ENCODE results near the gene PRR12. TPM values are rescaled to one million over a fixed set of nuclear protein-coding genes. Genes with fewer than 3 reads are reported as not detected.
"Not testable (repeated sequence)": the region's sequence is repeated elsewhere in the genome, so short reads cannot be mapped to it uniquely, and the experiment has no call there.

PRR12 gene
- total RNA-seq, 4 donors from 2014 or later = 12.2 to 54.7 (median 30.0) TPM

GRCh38 chr19:49615861-49616260, 24.9 kb downstream of the PRR12 start:
- intact Hi-C loops (cut with DNase I; ENCODE audit: low total_unique reads) (no loop called here), in situ Hi-C loops (cut with MboI; ENCODE audit: low pct_ligation_motif_present in 1 of 4, low pct_unique_long_range_greater_than_20kb in 1 of 4, low sequenced_read_pairs in 3 of 4) (no loop called here)
- 95 to 100% methylated on average over 3 to 23 of the region's 23 CpGs for WGBS, 2 donors (ENCODE audit: low coverage in 1 of 2)
- Histone ChIP-seq H3K36me3 (peaks cover 0 to 35% (median 16%) of the 10 kb centered on the region in 4 donors), H3K4me1 (no peaks in the 10 kb centered on the region), H3K4me3 (no peak overlapping the region), H3K27me3 (no peaks in the 10 kb centered on the region), H3K27ac (no peak overlapping the region), H3K9me3 (no peaks in the 10 kb centered on the region)
- no peak for TF ChIP-seq POLR2A (IDR thresholded peaks at IDR 0.05)
- TF ChIP-seq POLR2AphosphoS5 (IDR thresholded peaks at IDR 0.05) = no peak
- no peak for TF ChIP-seq EP300 (IDR thresholded peaks at IDR 0.05; ENCODE audit: low read depth)
- TF ChIP-seq, protein P1, sequence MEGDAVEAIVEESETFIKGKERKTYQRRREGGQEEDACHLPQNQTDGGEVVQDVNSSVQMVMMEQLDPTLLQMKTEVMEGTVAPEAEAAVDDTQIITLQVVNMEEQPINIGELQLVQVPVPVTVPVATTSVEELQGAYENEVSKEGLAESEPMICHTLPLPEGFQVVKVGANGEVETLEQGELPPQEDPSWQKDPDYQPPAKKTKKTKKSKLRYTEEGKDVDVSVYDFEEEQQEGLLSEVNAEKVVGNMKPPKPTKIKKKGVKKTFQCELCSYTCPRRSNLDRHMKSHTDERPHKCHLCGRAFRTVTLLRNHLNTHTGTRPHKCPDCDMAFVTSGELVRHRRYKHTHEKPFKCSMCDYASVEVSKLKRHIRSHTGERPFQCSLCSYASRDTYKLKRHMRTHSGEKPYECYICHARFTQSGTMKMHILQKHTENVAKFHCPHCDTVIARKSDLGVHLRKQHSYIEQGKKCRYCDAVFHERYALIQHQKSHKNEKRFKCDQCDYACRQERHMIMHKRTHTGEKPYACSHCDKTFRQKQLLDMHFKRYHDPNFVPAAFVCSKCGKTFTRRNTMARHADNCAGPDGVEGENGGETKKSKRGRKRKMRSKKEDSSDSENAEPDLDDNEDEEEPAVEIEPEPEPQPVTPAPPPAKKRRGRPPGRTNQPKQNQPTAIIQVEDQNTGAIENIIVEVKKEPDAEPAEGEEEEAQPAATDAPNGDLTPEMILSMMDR (IDR thresholded peaks at IDR 0.05) = no peak
- no peak for DNase-seq

DNA sequence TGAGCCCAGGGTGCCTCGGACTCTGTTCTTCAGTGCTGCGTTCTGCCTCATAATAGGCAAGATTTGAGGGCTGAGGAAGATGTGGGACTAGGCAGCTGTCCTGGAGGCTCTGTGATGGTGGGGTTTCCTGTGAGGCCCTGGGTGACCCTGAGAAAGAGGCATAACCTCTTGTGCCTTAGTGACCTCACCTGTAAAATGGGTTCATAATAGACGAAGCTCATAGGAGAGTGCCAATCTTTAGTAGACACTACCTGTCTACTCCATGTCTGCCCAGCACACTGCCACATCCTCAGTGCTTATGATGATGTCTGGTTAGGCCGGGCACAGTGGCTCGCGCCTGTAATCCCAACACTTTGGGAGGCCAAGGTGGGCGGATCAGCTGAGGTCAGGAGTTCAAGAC, 25.6 kb downstream of the PRR12 start:
- in situ Hi-C loops (cut with MboI; ENCODE audit: low pct_ligation_motif_present in 1 of 4, low pct_unique_long_range_greater_than_20kb in 1 of 4, low sequenced_read_pairs in 3 of 4) (no loop called here), intact Hi-C loops (cut with DNase I; ENCODE audit: low total_unique reads) (no loop called here)
- Histone ChIP-seq H3K27me3 (no peaks in the 10 kb centered on the region), H3K27ac (no peak overlapping the region), H3K36me3 (peaks cover 0 to 35% (median 16%) of the 10 kb centered on the region in 4 donors), H3K9me3 (no peaks in the 10 kb centered on the region), H3K4me3 (no peak overlapping the region), H3K4me1 (no peaks in the 10 kb centered on the region)
- DNase-seq = no peak
- TF ChIP-seq POLR2A (IDR thresholded peaks at IDR 0.05) (no peak), EP300 (IDR thresholded peaks at IDR 0.05; ENCODE audit: low read depth) (no peak), POLR2AphosphoS5 (IDR thresholded peaks at IDR 0.05) (no peak)
- TF ChIP-seq, protein P1 (IDR thresholded peaks at IDR 0.05) = no peak
- 97% methylated on average over 7 of the region's 7 CpGs; no CpG with 5 or more reads in 1 of the 2 donors for WGBS, 2 donors (ENCODE audit: low coverage in 1 of 2)

DNA sequence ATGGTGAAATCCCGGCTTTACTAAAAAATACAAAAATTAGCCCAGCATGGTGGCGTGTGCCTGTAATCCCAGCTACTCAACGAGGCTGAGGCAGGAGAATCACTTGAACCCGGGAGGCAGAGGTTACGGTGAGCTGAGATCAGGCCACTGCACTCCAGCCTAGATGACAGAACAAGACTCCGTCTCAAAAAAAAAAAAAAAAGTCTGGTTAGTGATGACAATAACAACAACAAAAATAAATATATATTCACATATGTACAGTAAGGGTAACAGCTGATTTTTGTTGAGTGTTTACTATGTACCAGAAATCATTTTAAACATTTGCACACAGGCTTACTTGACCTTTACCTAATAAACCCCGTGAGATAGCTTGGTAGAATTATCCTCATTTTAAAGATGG, 26.0 kb downstream of the PRR12 start:
- Histone ChIP-seq H3K27ac (no peak overlapping the region), H3K27me3 (no peaks in the 10 kb centered on the region), H3K9me3 (no peaks in the 10 kb centered on the region), H3K4me1 (no peaks in the 10 kb centered on the region), H3K4me3 (no peak overlapping the region), H3K36me3 (peaks cover 0 to 35% (median 16%) of the 10 kb centered on the region in 4 donors)
- in situ Hi-C loops (cut with MboI; ENCODE audit: low pct_ligation_motif_present in 1 of 4, low pct_unique_long_range_greater_than_20kb in 1 of 4, low sequenced_read_pairs in 3 of 4) = no loop called here
- WGBS, 2 donors (ENCODE audit: low coverage in 1 of 2) = 87 to 93% methylated on average over 4 to 7 of the region's 7 CpGs
- DNase-seq = no peak
- intact Hi-C loops (cut with DNase I; ENCODE audit: low total_unique reads) = no loop called here
- TF ChIP-seq, protein P1 (IDR thresholded peaks at IDR 0.05) = no peak
- TF ChIP-seq EP300 (IDR thresholded peaks at IDR 0.05; ENCODE audit: low read depth) (no peak), POLR2A (IDR thresholded peaks at IDR 0.05) (no peak), POLR2AphosphoS5 (IDR thresholded peaks at IDR 0.05) (no peak)

DNA sequence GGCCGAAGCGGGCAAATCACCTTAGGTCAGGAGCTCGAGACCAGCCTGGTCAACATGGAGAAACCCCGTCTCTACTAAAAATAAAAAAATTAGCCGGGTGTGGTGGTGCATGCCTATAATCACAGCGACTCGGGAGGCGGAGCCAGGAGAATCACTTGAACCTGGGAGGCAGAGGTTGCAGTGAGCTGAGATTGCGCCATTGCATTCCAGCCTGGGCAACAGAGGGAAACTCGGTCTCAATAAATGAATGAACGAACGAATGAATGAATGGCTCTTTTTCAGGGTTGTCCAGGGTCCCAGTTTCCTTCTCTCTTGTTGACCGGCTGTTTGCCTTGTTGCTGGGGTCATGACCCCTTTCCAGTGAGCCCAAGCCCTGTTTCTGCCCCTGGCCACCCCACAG, 26.9 kb downstream of the PRR12 start:
- H3K4me3 ChIP-seq; DNase-seq; in situ Hi-C loops (cut with MboI; ENCODE audit: low pct_ligation_motif_present in 1 of 4, low pct_unique_long_range_greater_than_20kb in 1 of 4, low sequenced_read_pairs in 3 of 4); H3K4me1 ChIP-seq; intact Hi-C loops (cut with DNase I; ENCODE audit: low total_unique reads); H3K27ac ChIP-seq; H3K27me3 ChIP-seq; H3K9me3 ChIP-seq: not testable (repeated sequence)
- peaks cover 0 to 35% (median 16%) of the 10 kb centered on the region in 4 donors for H3K36me3 ChIP-seq
- WGBS, 2 donors (ENCODE audit: low coverage in 1 of 2) = 92 to 93% methylated on average over 12 to 13 of the region's 13 CpGs
